VCaP (cell line): ENCODE results near the gene FAM168A.

Experiments
- H3K27ac ChIP-seq: fragments of 450-650 bp; 2 replicates; pipeline ENCODE4 v1.5.1; 2017
- CTCF ChIP-seq: fragments of 450-650 bp; conservative IDR thresholded peaks from 2 replicates; pipeline ENCODE4 v1.5.1; 2017; ENCODE audit warnings: mild to moderate bottlenecking, moderate library complexity

The FAM168A gene

GRCh38 chr11:73395297-73396208 is 202.4 kb downstream of the FAM168A start:
- TF ChIP-seq CTCF = no peak
- peak overlapping the region; percentile 37 for H3K27ac ChIP-seq

GRCh38 chr11:73394416-73395296 is 203.3 kb downstream of the FAM168A start:
- H3K27ac ChIP-seq = no peak overlapping the region
- TF ChIP-seq CTCF = no peak

GRCh38 chr11:73393479-73394415 is 204.2 kb downstream of the FAM168A start:
- H3K27ac ChIP-seq = no peak overlapping the region
- peak; percentile 90 for TF ChIP-seq CTCF

- no peak for TF ChIP-seq CTCF
- no peak overlapping the region for H3K27ac ChIP-seq
These were observed 204.9 kb downstream of the FAM168A start for GRCh38 chr11:73393011-73393380.

- H3K27ac ChIP-seq = no peak overlapping the region
- no peak for TF ChIP-seq CTCF
These were observed 205.6 kb downstream of the FAM168A start for GRCh38 chr11:73392108-73393010.

GRCh38 chr11:73391665-73392064 is 206.2 kb downstream of the FAM168A start:
- no peak overlapping the region for H3K27ac ChIP-seq
- no peak for TF ChIP-seq CTCF
